Activated T-cell treated with anti-CD3 and anti-CD28 coated beads for 4 hours (primary cell): ENCODE data around the gene PLLP.
"Not testable (repeated sequence)": the region's sequence is repeated elsewhere in the genome, so short reads cannot be mapped to it uniquely, and the experiment has no call there.

Experiments
- DNase-seq: peaks from one replicate; pipeline ENCODE4 v3.0.0-alpha.2; 2020

The PLLP gene

DNA sequence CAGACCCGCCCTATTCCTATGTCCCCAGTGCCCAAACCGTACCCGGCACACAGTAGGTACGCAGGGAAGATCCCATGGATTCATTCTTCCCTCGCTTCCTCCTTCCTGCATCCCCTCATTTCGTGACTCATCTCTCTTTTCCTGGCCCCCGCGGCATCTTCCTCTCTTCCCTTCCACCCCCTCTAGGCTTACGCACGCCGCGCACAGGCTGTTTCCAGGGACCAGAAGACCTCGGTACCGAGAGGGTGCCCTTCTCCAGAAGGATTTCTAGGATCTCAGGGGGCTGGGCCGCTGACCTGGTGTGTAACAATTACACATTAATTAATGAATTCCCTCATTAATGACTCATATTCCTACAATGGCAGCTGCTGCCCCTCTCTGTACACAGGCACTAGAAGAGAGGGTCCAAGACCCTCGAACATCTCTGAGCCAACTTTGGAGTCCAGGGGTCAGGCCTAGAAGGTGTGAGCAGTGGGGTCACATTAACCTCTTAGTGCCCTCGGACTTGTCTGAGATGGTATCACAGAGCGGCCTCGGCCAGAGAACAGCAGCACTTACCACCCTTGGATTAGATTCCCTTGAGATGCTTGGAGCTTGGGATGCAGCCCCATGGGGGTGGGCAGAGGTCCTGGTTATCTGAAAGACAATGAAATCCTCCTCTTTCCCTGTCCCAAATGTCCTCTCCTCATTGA lies 16.8 kb upstream of the PLLP start:
- DNase-seq: no peak

GRCh38 chr16:57300387-57301125 lies 16.1 kb upstream of the PLLP start:
- peak; percentile 98 for DNase-seq

DNA sequence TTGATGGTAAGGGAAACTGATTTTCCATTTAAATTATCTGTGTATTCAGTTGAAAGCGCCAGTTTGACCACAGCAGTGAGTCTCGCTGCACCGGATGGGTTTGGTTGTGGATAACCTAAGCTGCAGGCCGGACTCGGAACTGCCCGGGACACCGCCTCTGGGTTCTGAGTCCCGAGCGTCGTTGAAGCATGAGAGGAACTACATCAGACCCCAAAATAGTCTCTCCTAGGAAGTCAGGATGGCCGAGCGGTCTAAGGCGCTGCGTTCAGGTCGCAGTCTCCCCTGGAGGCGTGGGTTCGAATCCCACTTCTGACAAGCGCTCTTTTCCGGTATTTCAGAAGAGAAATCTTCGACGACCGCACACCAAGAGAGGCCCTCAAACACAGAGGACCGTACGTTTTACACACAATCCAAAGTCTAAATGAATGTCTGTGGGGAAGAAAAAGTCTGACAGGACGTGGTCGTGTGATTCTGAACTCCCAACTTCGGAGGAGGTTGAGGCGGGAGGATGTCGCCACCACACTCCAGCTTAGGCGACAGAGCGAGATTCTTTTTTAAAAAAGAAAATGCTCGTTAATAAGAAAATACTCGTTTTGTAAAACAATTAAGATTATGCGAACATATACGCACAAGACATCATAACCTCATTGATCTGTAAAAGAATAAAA lies 15.4 kb upstream of the PLLP start:
- peak; percentile 80 for DNase-seq

GRCh38 chr16:57299009-57299718 lies 14.7 kb upstream of the PLLP start:
- DNase-seq: no peak

DNA sequence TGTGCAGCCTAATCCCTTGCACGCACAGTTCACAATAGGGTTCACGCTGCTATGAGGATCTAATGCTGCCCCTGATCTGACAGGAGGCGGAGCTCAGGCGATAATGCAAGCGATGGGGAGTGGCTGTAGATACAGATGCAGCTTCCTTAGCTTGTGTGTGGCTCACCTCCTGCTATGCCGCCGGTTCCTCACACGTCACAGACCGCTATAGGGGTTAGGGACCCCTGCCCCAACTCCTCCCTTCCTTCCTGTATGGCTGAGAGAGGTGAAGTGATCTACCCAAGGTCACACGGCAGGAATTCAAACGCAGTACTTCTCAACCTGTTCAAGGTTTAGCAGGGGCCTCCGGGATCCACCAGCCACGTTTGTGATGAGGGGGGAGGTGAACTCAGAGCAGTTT lies 13.4 kb upstream of the PLLP start:
- DNase-seq: no peak

GRCh38 chr16:57289391-57290257 lies 5.2 kb upstream of the PLLP start:
- DNase-seq: no peak

GRCh38 chr16:57285379-57285778 lies 907 bp upstream of the PLLP start:
- DNase-seq: no peak

GRCh38 chr16:57284952-57285363 lies 486 bp upstream of the PLLP start:
- no peak for DNase-seq

DNA sequence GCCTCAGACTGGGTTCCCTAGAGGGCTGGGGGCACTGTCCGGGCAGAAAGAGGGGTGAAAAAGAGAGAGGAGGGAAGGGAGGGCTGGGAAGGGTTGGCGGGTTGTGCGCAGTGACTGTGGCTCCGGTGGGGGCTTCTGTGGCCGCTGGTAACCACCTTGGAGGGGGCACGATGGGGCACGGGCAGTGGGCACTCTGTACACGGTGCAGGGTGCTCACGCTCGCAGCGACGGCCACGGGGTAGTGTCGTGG lies 588 bp downstream of the PLLP start:
- DNase-seq: no peak

- no peak for DNase-seq
Observed at GRCh38 chr16:57283214-57283958, 1.1 kb downstream of the PLLP start.

DNA sequence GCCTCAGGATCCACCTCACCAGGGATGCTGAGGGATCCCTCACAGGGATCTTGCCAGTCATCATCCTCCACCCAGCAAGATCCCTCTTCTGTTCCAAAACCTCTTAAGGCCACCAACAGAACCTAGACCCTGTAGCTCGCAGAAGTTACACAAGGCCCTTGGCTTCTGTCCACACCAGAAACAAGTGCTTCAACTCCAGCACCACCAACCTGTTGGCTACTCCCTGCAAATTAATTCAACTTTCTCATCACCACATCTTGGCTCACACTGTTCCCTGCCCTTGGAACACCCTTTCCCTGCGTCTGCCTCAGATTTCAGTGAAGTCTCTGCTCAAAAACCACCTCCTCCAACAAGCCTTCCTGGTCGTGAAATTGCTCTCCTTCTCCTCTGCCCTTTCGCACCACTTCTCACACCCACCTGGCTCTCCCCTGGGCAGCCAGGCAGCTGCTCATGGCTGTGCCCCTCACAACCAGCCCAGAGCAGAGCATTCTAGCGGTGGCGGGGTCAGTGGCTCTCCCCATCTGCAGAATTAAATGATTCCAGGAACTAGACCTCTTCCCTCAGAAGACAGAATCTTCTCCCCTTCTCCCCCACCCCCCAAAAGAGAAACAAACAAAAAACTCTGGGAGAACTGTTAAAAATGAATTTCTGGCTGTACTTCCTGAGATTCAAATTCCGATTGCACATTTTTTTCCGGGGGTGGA lies 1.8 kb downstream of the PLLP start:
- DNase-seq: no peak

GRCh38 chr16:57281791-57282190 lies 2.7 kb downstream of the PLLP start:
- DNase-seq: no peak

- no peak for DNase-seq
Observed at GRCh38 chr16:57279780-57280638, 4.5 kb downstream of the PLLP start.

GRCh38 chr16:57278494-57278893 lies 6.0 kb downstream of the PLLP start:
- no peak for DNase-seq

DNA sequence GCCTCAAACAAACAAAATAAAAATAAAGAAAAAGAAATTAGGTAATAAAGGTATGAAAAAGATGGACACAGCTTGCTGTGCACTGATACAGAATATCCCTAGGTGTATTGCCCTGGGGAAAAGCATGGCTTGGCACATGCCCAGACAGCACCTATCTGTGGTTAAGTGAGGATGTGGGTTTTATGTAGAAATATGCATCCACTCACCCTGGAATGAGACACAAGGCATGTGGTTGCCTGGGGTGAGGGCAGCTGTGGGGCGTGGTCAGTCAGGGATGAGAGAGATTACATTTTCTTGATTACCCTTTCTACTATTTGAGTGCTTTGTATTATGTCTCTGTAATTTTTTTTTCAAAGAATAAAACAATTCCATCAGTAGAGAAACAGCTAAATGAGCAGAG lies 6.9 kb downstream of the PLLP start:
- no peak for DNase-seq

- no peak for DNase-seq
Observed at GRCh38 chr16:57276596-57276995, 7.9 kb downstream of the PLLP start.

GRCh38 chr16:57275946-57276345 lies 8.5 kb downstream of the PLLP start:
- not testable (repeated sequence) for DNase-seq

DNA sequence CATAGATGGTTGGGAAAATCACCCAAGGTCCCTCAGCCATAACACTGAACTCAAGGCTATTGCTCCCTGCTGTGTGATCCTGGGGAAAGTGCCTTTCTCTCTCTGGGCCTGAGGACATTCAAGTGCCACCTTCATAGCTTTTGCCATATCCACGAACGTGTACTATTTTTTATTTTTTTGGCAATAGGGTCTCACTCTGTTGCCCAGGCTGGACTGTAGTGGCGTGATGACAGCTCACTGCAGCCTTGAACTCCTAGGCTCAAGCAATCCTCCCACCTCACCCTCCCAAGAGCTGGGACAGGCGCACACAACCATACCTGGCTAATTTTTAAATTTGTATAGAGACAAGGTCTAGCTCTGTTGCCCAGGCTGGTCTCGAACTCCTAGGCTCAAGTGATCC lies 10.6 kb downstream of the PLLP start:
- DNase-seq: no peak

GRCh38 chr16:57273359-57273758 lies 11.1 kb downstream of the PLLP start:
- DNase-seq: no peak

DNA sequence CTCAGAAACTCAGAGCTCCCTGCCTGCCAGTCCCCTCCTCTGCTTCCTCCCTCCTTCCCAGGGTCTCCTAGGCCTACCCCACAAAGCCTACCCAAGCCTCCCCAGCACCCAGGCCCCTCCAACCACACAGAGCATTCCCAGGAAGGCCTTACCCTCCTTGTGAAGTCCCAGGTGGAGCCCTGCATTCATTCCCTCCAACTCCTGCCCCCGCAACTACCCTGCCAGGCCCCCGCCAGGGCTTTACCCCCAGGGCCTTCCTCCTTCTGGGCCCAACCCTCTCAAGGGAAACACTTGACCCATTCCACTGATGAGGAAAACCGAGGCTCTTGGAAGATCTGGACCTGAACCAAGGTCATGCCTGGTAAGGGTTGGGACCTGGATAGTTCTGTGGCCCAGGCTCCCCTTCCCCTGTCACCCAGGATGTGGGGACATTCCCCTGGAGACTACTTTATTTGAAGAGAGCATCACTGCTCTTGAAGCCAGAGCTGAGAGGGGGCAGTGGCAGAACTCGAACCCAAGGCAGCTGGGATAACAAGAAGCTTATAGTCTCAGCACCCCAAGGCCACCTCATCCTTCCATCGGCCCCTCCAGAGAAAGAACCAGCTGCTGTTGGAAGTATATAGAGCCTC lies 12.5 kb downstream of the PLLP start:
- no peak for DNase-seq
